WTC11 (cell line): ENCODE data around the gene MPC1.

Source experiments
- ATF2 ChIP-seq: sonication (generic); formaldehyde crosslinking; IDR thresholded peaks from 2 replicates; pipeline ENCODE4 v1.8.1; 2022; ENCODE audit warnings: low read depth, missing genetic modification reagents, borderline replicate concordance
- CREB1 ChIP-seq: sonication (generic); formaldehyde crosslinking; IDR thresholded peaks from 2 replicates; pipeline ENCODE4 v1.8.0; 2023; ENCODE audit warnings: mild to moderate bottlenecking, missing genetic modification reagents
- CTCF ChIP-seq: fragments of 200-600 bp; IDR thresholded peaks from 2 replicates; pipeline ENCODE4 v1.8.0; 2022; ENCODE audit warnings: antibody characterized with exemption
- E2F1 ChIP-seq: sonication (generic); formaldehyde crosslinking; IDR thresholded peaks from 2 replicates; pipeline ENCODE4 v1.8.0; 2022; ENCODE audit warnings: mild to moderate bottlenecking, missing genetic modification reagents
- ESRRA ChIP-seq: sonication (generic); formaldehyde crosslinking; IDR thresholded peaks from 2 replicates; pipeline ENCODE4 v1.8.1; 2022; ENCODE audit warnings: mild to moderate bottlenecking, missing genetic modification reagents, borderline replicate concordance
- FOXJ3 ChIP-seq: sonication (generic); formaldehyde crosslinking; IDR thresholded peaks from 2 replicates; pipeline ENCODE4 v1.9.0; 2021; ENCODE audit warnings: missing genetic modification reagents, mild to moderate bottlenecking, borderline replicate concordance
- MAX ChIP-seq: sonication (generic); formaldehyde crosslinking; IDR thresholded peaks from 2 replicates; pipeline ENCODE4 v1.8.0; 2022; ENCODE audit warnings: mild to moderate bottlenecking, missing genetic modification reagents
- NR3C1 ChIP-seq: sonication (generic); formaldehyde crosslinking; conservative IDR thresholded peaks from 2 replicates; pipeline ENCODE4 v1.8.1; 2023; ENCODE audit warnings: low read depth, mild to moderate bottlenecking, missing genetic modification reagents
- TCF7 ChIP-seq: sonication (generic); formaldehyde crosslinking; IDR thresholded peaks from 2 replicates; pipeline ENCODE4 v1.8.0; 2022; ENCODE audit warnings: mild to moderate bottlenecking, low read depth, missing genetic modification reagents, moderate library complexity
- TEAD1 ChIP-seq: sonication (generic); formaldehyde crosslinking; IDR thresholded peaks from 2 replicates; pipeline ENCODE4 v1.8.0; 2022; ENCODE audit warnings: mild to moderate bottlenecking, missing genetic modification reagents
- TEAD4 ChIP-seq: sonication (generic); formaldehyde crosslinking; IDR thresholded peaks from 2 replicates; pipeline ENCODE4 v1.8.0; 2022; ENCODE audit warnings: mild to moderate bottlenecking, missing genetic modification reagents
- ZNF121 ChIP-seq: sonication (generic); formaldehyde crosslinking; IDR thresholded peaks from 2 replicates; pipeline ENCODE4 v1.8.0; 2023; ENCODE audit warnings: missing genetic modification reagents
- ZNF263 ChIP-seq: sonication (generic); formaldehyde crosslinking; IDR thresholded peaks from 2 replicates; pipeline ENCODE4 v1.8.1; 2022; ENCODE audit warnings: low read depth, mild to moderate bottlenecking, moderate library complexity, missing genetic modification reagents

- TF ChIP-seq ATF2 (no peak), TEAD4 (CRISPR knock-in tag) (no peak), ZNF121 (no peak), MAX (CRISPR knock-in tag) (no peak), CTCF (no peak), FOXJ3 (CRISPR knock-in tag) (no peak), NR3C1 (CRISPR knock-in tag) (no peak), ESRRA (CRISPR knock-in tag) (no peak), ZNF263 (CRISPR knock-in tag) (no peak), TEAD1 (CRISPR knock-in tag) (no peak), E2F1 (CRISPR knock-in tag) (no peak), CREB1 (CRISPR knock-in tag) (no peak), TCF7 (CRISPR knock-in tag) (no peak)
Observed at GRCh38 chr6:166360243-166361076, 22.3 kb downstream of the MPC1 start.
